ENCODE measurements around the gene PRKCI.

DNA sequence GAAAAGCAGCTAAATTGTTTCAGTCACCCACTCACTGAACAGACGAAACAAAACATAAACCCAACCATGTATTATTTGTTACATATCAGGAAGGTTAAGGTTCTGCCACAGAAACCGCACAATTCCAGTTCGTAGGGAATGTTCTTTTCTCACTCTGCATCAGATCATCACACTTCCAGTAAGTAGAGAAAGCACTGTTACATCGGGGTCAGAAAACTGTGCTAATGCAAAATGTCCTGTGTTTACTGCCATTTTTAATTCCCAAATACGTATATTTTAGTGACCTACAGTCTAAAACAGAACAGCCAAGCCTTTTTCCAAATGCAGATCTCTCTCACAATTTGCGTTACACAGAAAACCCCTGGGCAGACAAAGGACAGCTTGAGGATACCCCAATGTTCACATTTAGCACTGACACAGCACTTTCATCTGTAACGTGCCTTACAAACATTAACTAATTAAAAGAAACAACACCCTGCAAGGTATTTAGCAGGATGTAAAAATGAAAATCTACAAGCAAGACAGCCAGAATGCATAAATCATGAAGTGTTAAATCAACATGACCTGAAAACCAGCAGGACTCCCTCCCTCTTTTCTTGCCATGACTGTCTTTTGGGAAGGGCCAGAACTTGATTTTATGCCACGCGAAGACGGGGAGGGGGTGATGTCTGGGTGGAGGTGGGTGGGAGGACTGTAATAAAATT lies 100.5 kb downstream of the PRKCI start:
- TF ChIP-seq, protein P1, sequence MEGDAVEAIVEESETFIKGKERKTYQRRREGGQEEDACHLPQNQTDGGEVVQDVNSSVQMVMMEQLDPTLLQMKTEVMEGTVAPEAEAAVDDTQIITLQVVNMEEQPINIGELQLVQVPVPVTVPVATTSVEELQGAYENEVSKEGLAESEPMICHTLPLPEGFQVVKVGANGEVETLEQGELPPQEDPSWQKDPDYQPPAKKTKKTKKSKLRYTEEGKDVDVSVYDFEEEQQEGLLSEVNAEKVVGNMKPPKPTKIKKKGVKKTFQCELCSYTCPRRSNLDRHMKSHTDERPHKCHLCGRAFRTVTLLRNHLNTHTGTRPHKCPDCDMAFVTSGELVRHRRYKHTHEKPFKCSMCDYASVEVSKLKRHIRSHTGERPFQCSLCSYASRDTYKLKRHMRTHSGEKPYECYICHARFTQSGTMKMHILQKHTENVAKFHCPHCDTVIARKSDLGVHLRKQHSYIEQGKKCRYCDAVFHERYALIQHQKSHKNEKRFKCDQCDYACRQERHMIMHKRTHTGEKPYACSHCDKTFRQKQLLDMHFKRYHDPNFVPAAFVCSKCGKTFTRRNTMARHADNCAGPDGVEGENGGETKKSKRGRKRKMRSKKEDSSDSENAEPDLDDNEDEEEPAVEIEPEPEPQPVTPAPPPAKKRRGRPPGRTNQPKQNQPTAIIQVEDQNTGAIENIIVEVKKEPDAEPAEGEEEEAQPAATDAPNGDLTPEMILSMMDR (IDR thresholded peaks at IDR 0.05), result no peak
- TF ChIP-seq POLR2AphosphoS5 (IDR thresholded peaks at IDR 0.05; ENCODE audit: low read depth, low read length), result no peak
- TF ChIP-seq, protein P2, sequence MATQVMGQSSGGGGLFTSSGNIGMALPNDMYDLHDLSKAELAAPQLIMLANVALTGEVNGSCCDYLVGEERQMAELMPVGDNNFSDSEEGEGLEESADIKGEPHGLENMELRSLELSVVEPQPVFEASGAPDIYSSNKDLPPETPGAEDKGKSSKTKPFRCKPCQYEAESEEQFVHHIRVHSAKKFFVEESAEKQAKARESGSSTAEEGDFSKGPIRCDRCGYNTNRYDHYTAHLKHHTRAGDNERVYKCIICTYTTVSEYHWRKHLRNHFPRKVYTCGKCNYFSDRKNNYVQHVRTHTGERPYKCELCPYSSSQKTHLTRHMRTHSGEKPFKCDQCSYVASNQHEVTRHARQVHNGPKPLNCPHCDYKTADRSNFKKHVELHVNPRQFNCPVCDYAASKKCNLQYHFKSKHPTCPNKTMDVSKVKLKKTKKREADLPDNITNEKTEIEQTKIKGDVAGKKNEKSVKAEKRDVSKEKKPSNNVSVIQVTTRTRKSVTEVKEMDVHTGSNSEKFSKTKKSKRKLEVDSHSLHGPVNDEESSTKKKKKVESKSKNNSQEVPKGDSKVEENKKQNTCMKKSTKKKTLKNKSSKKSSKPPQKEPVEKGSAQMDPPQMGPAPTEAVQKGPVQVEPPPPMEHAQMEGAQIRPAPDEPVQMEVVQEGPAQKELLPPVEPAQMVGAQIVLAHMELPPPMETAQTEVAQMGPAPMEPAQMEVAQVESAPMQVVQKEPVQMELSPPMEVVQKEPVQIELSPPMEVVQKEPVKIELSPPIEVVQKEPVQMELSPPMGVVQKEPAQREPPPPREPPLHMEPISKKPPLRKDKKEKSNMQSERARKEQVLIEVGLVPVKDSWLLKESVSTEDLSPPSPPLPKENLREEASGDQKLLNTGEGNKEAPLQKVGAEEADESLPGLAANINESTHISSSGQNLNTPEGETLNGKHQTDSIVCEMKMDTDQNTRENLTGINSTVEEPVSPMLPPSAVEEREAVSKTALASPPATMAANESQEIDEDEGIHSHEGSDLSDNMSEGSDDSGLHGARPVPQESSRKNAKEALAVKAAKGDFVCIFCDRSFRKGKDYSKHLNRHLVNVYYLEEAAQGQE (IDR thresholded peaks at IDR 0.05; ENCODE audit: insufficient read depth in 1 of 2, low read depth in 2 of 2, low read length in 1 of 2), result no peak
- TF ChIP-seq TCF7L2 (IDR thresholded peaks at IDR 0.05; ENCODE audit: low read depth, low read length), result no peak
- TF ChIP-seq SIN3A (IDR thresholded peaks at IDR 0.05; ENCODE audit: borderline replicate concordance, insufficient read depth, low read depth, low read length), result no peak
